Breast epithelium (tissue), 3 donors: ENCODE data around the gene THY1.

Source experiments
- CTCF ChIP-seq, 3 donors: fragments of 450-650 bp; IDR thresholded peaks; one replicate each; pipeline ENCODE4 v1.5.1; 2016 to 2017; ENCODE audit warnings: antibody characterized with exemption in 3 of 3, mild to moderate bottlenecking in 3 of 3, moderate library complexity in 3 of 3
- POLR2A ChIP-seq: fragments of 450-650 bp; IDR thresholded peaks from one replicate; pipeline ENCODE4 v1.6.1; 2016; ENCODE audit warnings: antibody characterized with exemption, mild to moderate bottlenecking, moderate library complexity

GRCh38 chr11:119368121-119369034, 54.6 kb downstream of the THY1 start:
- TF ChIP-seq CTCF (IDR thresholded peaks at IDR 0.05): no peak
- TF ChIP-seq POLR2A: no peak
